Ovary (tissue), 9 donors: ENCODE results near the gene CHML. TPM values are rescaled to one million over a fixed set of nuclear protein-coding genes. Genes with fewer than 3 reads are reported as not detected.

ENCODE experiments used
- DNase-seq, 5 donors: peaks; one replicate each; pipeline ENCODE4 v3.0.0-alpha.2; 2019 to 2020
- H3K27ac ChIP-seq, 2 donors: fragments of 200-600 bp; one replicate each; pipeline versions ENCODE4 v1.5.1 to v1.8.0; 2019 to 2022
- H3K27me3 ChIP-seq: fragments of 200-600 bp; one replicate; pipeline ENCODE4 v1.8.0; 2022
- H3K36me3 ChIP-seq: fragments of 200-600 bp; sonication (generic); one replicate; pipeline ENCODE4 v1.5.1; 2019
- H3K4me1 ChIP-seq: one replicate; pipeline ENCODE4 v1.8.1; 2013; ENCODE audit warnings: mild to moderate bottlenecking, moderate library complexity; ENCODE audit not compliant: insufficient read depth
- H3K4me3 ChIP-seq: fragments of 200-600 bp; sonication (generic); one replicate; pipeline ENCODE4 v1.5.1; 2017
- H3K9me3 ChIP-seq, 2 donors: fragments of 200-600 bp in 1 of 2; sonication (generic) in 1 of 2; one replicate each; pipeline versions ENCODE4 v1.5.1 to v1.8.1; 2013 to 2019; ENCODE audit warnings: mild to moderate bottlenecking in 1 of 2, moderate library complexity in 1 of 2
- CTCF ChIP-seq, 3 donors: fragments of 450-650 bp in 2 of 3; fragments of 200-600 bp in 1 of 3; IDR thresholded peaks; one replicate each; pipeline versions ENCODE4 v1.5.1 to v1.8.0; 2016 to 2022; ENCODE audit warnings: antibody characterized with exemption in 3 of 3, mild to moderate bottlenecking in 1 of 3
- EP300 ChIP-seq: sonication (generic); formaldehyde crosslinking; IDR thresholded peaks from one replicate; pipeline ENCODE4 v1.6.1; 2017; ENCODE audit warnings: antibody characterized with exemption
- POLR2A ChIP-seq: fragments of 450-650 bp; IDR thresholded peaks from one replicate; pipeline ENCODE4 v1.6.1; 2017; ENCODE audit warnings: antibody characterized with exemption, mild to moderate bottlenecking, moderate library complexity
- WGBS, 3 donors: extraction: QIAGEN DNeasy Blood & Tissue Kit in 1 of 3; methylation state at CpG; one replicate each; pipeline versions ENCODE4 v1.1.5 to v1.1.7; 2013 to 2017; 5-methylcytosine and 5-hydroxymethylcytosine counted together
- intact Hi-C, 4 donors: fragments of 100-400 bp; cut with DNase I; formaldehyde crosslinking; loops; one replicate each; pipeline versions ENCODE4 v1.11.0 to v1.15.1; 2022 to 2023
- polyA plus RNA-seq, 2 donors: library from polyadenylated mRNA; stranded (reverse); fragments of 200-250 nt in 1 of 2; fragments of 350-450 nt in 1 of 2; fragmentation: Illumina TruSeq in 1 of 2; extraction: RNeasy Lipid Tissue Mini Kit (QIAGEN cat#74804) in 1 of 2; gene quantifications; one replicate each; pipeline ENCODE4 v1.2.3, GENCODE V29; 2013 to 2014
- total RNA-seq, 7 donors: library from RNA; depleted of rRNA in 2 of 7; stranded (reverse); fragments of >200 nt in 2 of 7; fragmentation: NEBNext Ultra II Directional in 3 of 7; extraction: Animal tissue kit (Norgen Biotek cat#: 25700) in 3 of 7; gene quantifications; one replicate each; pipeline versions ENCODE4 v1.1.0 to v1.2.4, GENCODE V29; 2016 to 2023
- donor health status: DM: no; HTN: no; CAD: no; lungs with moderate emphysema.
- donor health status: DM: no; HTN: no; CAD: no.
- donor health status: Bipolar disorder and iron deficiency.
- donor health status: DM: yes; HTN: yes; CAD: no.
- donor health status: DM: no; HTN: no; CAD: no.
- donor health status: DM: yes; HTN: yes; CAD: no.

Gene CHML
- total and polyA plus RNA-seq, 9 donors = 5.3 to 25.1 (median 11.0) TPM

- intact Hi-C loops = no loop called here
- Histone ChIP-seq H3K4me3 (no peak overlapping the region), H3K27ac (no peak overlapping the region), H3K9me3 (no peaks in the 10 kb centered on the region), H3K36me3 (no peaks in the 10 kb centered on the region), H3K4me1 (no peaks in the 10 kb centered on the region), H3K27me3 (no peaks in the 10 kb centered on the region)
- no peak for DNase-seq
- TF ChIP-seq POLR2A (no peak), EP300 (no peak), CTCF (IDR thresholded peaks at IDR 0.05) (no peak)
- WGBS, 3 donors = 85 to 94% (median 92%) methylated on average over 5 of the region's 5 CpGs
Observed at GRCh38 chr1:241622669-241623068, 17.5 kb downstream of the CHML start.

GRCh38 chr1:241617426-241617825 lies 22.7 kb downstream of the CHML start:
- Histone ChIP-seq H3K27ac (no peak overlapping the region), H3K4me1 (no peaks in the 10 kb centered on the region), H3K4me3 (no peak overlapping the region), H3K27me3 (no peaks in the 10 kb centered on the region), H3K9me3 (no peaks in the 10 kb centered on the region), H3K36me3 (no peaks in the 10 kb centered on the region)
- intact Hi-C loops = loop anchor here in 1 of 4 donors (5.0 kb wide), 1 partner anchor 220 kb away; no protein-coding TSS in a partner anchor
- no peak for DNase-seq
- WGBS, 3 donors = 96 to 97% (median 96%) methylated on average over 7 of the region's 7 CpGs
- TF ChIP-seq CTCF (IDR thresholded peaks at IDR 0.05) = no peak
- TF ChIP-seq EP300 = no peak
- TF ChIP-seq POLR2A = no peak

GRCh38 chr1:241615043-241615974 lies 24.9 kb downstream of the CHML start:
- TF ChIP-seq CTCF (IDR thresholded peaks at IDR 0.05) (no peak), POLR2A (no peak), EP300 (no peak)
- Histone ChIP-seq H3K9me3 (no peaks in the 10 kb centered on the region), H3K27ac (no peak overlapping the region), H3K36me3 (no peaks in the 10 kb centered on the region), H3K4me1 (no peaks in the 10 kb centered on the region), H3K27me3 (no peaks in the 10 kb centered on the region), H3K4me3 (no peak overlapping the region)
- 52 to 66% (median 60%) methylated on average over 8 of the region's 8 CpGs for WGBS, 3 donors
- DNase-seq = no peak
- intact Hi-C loops = loop anchor here in 1 of 4 donors (5.0 kb wide), 1 partner anchor 222 kb away; no protein-coding TSS in a partner anchor

- Histone ChIP-seq H3K4me1 (peaks cover 3% of the 10 kb centered on the region), H3K27me3 (no peaks in the 10 kb centered on the region), H3K4me3 (no peak overlapping the region), H3K27ac (no peak overlapping the region), H3K9me3 (no peaks in the 10 kb centered on the region), H3K36me3 (no peaks in the 10 kb centered on the region)
- 74 to 80% (median 79%) methylated on average over 4 of the region's 4 CpGs for WGBS, 3 donors
- intact Hi-C loops = loop anchor here in 3 of 4 donors (5.0 kb wide), 1 partner anchor 218 kb away; no protein-coding TSS in a partner anchor
- no peak for DNase-seq
- TF ChIP-seq POLR2A = no peak
- no peak for TF ChIP-seq EP300
- TF ChIP-seq CTCF (IDR thresholded peaks at IDR 0.05) = no peak
Observed at GRCh38 chr1:241614572-241614971, 25.6 kb downstream of the CHML start.
